IMR-90 (cell line): Measurements from ENCODE around the gene APP.

Experiments used
- BHLHE40 ChIP-seq: fragments of 150-350 bp; IDR thresholded peaks from 2 replicates; pipeline ENCODE4 v1.6.1; 2016; ENCODE audit warnings: mild to moderate bottlenecking, low read depth, low read length
- SMC3 ChIP-seq: fragments of 150-350 bp; IDR thresholded peaks from 2 replicates; pipeline ENCODE4 v1.6.1; 2016; ENCODE audit warnings: low read depth, mild to moderate bottlenecking, antibody characterized with exemption, low read length, moderate library complexity
- TF ChIP-seq, protein P1 (sequence below): conservative IDR thresholded peaks from 2 replicates; pipeline ENCODE4 v1.5.1; 2012; ENCODE audit warnings: mild to moderate bottlenecking, low read depth, low read length, improper control_type of control experiment

DNA sequence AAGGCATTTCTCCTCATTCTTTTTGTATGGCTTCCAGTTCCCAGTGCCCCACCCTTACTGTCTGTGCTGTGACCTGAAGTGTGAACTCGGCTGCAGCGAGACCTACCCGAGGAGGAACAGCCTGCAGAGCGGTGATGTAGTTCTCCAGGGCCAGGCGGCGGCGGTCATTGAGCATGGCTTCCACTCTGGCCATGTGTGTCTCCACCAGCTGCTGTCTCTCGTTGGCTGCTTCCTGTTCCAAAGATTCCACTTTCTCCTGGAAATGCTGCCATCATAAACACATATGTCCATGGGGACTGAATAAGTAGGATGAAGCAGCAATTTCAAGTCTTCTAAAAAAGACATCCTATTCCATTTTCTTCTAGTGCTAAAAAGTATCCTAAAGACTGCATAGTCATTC is 195.6 kb downstream of the APP start:
- no peak for TF ChIP-seq SMC3
- no peak for TF ChIP-seq BHLHE40
- TF ChIP-seq, protein P1, sequence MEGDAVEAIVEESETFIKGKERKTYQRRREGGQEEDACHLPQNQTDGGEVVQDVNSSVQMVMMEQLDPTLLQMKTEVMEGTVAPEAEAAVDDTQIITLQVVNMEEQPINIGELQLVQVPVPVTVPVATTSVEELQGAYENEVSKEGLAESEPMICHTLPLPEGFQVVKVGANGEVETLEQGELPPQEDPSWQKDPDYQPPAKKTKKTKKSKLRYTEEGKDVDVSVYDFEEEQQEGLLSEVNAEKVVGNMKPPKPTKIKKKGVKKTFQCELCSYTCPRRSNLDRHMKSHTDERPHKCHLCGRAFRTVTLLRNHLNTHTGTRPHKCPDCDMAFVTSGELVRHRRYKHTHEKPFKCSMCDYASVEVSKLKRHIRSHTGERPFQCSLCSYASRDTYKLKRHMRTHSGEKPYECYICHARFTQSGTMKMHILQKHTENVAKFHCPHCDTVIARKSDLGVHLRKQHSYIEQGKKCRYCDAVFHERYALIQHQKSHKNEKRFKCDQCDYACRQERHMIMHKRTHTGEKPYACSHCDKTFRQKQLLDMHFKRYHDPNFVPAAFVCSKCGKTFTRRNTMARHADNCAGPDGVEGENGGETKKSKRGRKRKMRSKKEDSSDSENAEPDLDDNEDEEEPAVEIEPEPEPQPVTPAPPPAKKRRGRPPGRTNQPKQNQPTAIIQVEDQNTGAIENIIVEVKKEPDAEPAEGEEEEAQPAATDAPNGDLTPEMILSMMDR = no peak
